NOMO-1 treated with DMSO at 0.1 percent for 48 hours (cell line): ENCODE results near the gene ZIM2.

Experiments
- DNase-seq: peaks from one replicate; lab custom pipeline; 2025; ENCODE audit not compliant: unreplicated experiment; lab: John Stamatoyannopoulos, UW

The ZIM2 gene

DNA sequence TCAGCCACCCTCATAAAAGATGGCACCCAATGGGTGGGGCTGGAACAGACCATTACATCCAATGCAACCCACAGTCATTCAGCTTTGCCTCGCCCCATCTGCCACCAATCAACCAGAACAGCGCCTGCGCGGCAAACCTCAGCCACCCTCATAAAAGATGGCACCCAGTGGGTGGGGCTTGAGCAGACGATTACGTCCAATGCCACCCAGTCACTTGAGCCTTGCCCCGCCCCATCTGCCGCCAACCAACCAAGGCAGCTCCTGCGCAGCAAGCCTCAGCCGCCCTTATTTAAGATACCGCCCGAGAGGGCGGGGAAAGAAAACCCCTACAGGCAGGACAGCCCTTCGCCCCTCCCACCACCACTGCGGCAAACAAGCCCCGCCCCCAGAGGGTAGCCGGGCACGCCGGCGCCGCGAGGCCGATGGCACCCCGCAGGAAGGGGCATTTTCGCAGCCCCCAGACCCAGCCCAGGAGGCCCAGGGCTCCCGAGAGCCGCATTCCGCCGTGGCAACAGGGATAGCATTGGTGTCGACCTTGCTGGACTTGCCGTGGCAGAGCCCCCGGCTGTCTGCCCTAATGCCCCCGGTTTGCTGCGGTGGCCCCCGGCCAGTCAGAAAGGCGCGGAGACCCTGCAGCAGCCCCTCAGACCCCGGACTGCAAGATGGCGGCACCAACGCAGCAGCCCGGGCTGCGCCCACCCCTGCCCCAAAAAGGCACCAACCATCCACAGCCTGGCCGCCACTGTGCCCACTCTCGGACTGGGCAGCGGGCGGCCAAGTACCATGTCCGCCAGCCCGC lies 675 bp downstream of the ZIM2 start:
- no peak for DNase-seq

DNA sequence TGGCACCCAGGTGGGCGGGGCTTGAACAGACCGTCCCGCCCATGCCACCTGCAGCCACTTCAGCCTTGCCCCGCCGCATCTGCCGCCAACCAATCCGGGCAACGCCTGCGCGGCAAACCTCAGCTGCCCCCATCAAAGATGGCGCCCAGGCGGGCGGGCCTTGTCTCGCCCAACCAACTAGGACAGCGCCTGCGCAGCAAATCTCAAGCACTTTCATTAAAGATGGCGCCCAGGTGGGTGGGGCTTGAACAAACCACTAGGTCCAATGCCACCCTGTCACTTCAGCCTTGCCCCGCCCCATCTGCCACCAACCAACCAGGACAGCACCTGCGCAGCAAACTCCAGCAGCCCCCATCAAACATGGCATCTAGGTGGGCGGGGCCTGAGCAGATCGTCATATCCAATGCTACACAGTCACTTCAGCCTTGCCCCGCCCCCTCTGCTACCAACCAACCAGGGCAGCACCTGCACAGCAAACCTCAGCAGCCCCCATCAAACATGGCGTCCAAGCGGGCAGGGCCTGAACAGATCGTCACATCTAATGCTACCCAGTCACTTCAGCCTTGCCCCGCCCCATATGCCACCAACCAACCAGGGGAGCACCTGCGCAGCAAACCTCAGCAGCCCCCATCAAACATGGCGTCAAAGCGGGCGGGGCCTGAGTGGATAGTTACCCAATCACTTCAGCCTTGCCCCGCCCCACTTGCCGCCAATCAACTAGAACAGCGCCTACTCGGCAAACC lies 1.4 kb downstream of the ZIM2 start:
- no peak for DNase-seq

DNA sequence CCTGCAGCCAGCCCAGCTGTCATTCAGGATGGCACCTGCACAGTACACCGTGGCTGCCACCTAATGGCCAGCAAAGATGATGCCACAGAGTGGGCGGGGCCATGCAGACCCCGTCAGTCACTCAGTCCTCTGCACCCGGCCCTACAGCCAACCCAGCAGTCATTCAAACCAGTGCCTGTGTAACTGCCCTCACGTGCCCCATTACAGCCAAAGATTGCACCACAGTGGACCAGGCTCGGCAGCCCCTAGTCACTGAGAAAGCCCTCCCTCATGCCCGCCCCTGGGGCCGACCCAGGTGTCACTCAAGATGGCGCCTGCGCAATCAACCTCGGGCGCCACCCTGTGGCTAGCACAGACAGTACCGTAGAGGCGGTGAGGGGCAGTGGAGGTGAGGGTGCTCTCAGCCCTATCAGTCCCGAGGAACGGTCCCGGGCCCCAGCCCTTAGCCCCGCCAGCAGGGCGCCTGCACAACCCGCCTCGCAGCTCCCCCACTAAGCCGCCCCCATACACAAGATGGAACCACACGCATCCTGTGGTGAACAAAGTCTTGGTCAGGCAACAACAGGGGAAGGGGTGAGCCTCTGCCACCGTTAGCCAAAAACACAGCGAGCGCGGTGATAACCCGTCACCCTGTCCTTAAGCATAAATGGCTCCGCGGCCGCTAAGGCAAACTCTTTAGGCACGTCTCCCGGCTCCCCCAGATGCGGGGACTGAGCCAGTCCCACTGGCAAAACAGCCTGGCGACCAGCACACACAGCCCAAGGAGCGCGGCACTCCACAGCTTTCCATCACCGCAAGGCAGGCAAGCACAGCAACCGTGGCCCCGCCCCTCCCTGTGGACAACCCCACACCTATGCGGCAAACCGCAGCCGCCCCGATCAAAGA lies 2.3 kb downstream of the ZIM2 start:
- DNase-seq, result no peak

DNA sequence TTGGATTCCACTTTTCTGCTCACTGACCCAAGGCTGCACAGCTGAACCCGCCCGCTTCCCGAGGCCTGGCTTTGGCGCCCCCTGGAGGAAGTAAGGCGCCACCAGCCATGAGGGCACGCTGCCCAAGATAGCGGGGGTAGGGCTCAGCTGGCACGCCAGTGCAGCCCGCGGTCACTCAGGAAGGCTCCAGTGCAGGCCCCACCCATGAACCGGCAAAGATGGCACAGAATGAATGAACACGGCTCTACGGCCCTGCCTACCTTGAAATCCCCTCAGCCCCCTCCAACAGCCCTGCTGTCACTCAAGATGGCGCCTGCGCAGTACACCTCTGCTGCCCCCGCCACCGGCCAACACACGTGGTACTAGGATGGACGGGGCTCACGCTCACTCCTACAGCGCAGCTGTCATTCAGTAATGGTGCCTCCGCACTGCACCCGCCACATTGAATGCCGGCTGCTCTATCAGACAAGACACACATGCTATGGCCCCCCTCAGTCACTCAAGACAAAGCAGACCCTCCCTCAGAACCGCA lies 3.0 kb downstream of the ZIM2 start:
- DNase-seq, result no peak

DNA sequence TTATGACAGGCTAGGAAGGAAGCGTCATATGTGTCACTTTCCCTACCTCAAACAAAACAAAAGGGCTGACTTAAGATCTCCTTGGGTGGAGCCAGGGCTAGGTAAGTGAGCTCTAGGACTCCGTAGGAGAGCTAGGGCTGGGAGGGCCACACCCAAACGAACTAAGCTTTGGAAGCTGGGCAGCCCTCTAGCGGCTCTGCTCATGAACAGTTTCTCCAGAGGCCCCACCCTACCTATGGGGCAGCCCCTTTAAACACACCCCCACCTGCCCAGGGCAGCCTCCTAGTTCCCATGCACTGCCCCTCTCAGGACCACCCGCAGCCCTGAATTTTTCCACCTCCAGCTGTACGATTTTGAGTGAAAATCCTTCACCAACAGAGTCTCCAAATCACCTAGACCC lies 3.5 kb downstream of the ZIM2 start:
- no peak for DNase-seq

DNA sequence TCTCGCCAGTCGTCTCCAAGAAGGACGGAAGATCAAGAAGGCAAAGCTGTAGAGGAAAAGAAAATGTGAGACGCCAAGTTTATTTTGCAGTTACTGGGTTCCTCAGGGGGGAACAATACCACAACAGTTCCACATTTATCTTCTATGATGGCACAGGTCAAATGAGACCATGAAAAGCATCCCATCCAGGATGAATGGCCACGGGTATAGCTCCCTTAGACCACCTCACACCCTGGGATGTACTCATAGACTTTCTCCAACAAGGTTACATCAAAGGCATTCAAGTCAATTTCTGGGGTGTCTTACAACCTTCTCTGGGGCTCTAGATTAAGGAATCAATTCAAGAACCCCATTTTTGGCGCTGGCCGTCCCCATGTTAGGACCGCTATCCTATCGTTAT lies 4.5 kb downstream of the ZIM2 start:
- no peak for DNase-seq

DNA sequence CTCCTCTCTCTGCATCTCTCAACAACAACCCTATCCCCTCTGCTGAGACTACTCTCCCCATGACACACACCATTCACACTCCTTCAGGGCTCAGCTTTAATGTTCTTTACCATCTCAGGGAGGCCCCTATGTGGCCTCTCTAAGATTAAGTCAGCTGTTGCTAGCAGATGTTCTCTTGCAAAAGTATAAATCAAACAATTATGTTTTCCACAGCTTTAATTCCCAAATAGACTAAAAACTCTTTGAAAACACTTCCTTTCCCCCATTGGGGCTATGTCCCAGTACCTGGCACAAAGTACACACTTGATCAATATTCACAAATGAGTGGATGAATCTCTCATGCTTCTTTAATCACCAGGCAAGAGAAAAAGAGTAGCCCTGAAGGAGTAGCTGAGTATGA lies 5.1 kb downstream of the ZIM2 start:
- no peak for DNase-seq

DNA sequence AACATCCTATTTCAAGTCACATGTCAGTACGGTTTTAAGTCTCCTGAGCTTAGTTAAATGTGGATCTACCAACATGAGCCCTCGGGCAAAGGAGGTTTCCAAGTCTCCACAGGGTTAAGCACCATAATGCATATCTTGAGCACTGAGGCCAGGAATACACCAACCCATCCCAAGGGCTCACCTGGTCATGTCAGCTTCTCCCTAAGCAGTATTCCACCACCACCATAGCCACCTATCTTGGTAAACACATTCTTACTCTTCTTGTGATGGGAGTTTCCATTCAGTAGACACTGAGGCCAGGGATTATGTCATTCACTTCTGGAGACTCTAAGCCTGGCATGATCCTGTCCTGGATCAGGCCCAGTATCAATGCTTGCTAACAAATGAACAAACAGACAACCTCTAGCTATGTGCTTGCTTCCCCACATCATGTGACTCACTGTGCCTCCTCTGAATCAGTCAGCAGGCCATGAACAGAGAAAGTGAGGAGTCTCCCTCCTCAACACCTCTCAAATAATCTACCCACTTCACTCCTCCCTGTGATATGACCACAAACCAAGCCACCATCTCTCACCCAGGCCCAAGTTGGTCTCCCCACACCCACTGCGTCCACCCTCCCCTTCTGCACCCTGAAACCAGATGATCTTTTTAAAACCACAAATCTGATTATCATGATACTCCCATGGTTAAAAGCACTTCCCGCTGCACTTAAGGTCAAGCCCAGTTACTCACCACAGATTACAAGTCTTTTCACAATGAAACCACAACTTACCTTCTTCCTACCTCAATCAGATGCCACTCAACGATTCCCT lies 5.8 kb downstream of the ZIM2 start:
- DNase-seq, result no peak

DNA sequence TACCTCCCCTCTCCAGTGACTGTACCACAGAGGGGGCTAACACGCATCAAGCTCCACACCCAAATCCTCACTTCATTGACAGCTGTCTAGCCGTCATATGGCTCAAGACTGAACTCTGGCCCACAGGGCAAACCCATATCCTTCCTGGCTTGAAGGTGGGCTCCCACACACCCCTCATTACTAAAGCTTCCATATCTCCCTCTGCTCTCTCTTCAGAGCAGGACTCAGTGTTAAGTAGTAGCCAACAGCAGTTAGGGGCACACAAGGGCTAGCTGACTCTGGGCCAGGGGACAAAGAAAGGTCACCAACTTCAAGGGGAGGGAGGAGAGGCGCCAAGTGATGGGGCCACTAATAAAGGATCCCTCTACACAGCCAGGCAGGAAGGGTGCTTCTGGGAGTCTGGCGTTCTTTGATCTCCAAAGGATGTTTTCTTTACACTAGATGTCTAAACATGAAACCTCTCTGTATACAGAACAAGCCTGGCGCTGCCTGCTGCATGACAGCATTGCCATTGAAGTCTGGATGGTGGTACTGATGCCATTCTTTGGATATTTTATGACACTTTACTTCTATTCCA lies 8.1 kb downstream of the ZIM2 start:
- DNase-seq, result no peak

DNA sequence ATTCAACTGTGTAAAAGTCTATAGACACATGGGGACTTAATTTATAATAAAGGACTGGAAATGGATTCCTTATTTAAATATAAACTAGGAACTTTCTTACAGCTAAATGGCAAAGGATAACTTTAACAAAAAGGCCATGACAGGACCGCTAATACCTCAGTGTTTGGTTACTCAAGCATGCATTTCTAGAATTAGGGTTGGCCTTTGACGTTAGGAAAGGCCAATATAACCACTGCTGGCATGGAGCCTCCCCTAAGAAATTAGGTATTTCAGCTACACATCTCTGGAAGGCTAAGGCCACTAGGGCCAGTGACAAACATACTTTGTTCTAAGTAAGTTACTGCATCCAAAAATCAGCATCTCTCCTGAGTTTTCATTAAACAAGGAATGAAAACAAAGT lies 9.3 kb downstream of the ZIM2 start:
- no peak for DNase-seq

DNA sequence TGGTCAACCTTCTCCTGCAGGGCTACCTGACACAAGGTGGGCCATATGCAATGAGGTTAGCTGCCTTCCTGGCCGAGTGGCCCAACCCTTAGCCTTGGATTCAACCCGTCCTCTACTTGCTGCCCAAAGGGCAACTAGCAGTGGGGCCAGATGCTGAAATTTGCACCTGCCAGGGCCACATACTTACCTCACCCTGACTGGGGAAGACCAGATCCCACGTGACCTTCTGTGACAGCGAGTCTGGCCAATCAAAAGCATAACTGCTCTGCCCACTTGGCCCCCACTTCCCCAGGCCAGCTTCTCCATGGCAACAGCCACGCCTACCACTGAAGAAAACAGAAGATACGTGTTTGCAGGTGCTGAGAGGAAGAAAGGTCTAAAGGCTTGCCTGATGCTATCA lies 10.9 kb downstream of the ZIM2 start:
- no peak for DNase-seq

DNA sequence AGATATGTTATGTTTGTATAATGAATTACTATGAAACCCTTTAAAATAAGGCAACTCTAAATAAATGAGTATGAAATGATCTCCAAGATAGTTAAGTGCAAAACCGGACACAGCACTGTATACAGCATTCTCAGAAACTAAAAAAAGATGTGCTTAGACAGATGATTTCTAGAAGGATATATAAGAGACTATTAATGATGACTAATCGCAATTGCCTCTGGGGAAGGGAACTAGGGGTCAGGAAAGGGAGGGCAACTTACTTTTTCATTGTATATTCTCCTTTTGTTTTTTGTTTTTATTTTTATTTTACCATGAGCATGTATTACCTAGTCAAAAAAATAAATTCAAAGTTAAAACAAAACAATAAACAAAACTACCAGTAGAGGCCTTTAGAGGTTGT lies 12.8 kb downstream of the ZIM2 start:
- DNase-seq, result no peak

DNA sequence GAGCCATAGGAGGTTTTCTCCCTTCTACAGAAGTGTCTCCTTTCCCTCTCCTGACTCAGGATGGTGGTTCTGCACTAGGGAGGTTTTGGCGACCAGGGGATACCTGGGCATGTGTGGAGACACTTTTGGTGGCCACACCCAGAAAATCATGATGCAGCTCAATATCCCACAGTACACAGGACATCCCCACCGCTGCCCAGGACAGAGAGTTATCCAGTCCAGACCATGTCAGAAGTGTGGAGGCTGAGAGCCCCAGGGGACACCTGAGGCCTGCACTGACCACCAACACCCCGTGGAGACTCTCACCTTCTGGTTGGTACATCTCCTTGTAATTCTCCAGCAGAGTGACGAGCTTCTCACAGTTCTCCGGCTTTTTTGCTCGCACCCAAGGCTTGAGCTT lies 16.6 kb downstream of the ZIM2 start:
- no peak for DNase-seq

DNA sequence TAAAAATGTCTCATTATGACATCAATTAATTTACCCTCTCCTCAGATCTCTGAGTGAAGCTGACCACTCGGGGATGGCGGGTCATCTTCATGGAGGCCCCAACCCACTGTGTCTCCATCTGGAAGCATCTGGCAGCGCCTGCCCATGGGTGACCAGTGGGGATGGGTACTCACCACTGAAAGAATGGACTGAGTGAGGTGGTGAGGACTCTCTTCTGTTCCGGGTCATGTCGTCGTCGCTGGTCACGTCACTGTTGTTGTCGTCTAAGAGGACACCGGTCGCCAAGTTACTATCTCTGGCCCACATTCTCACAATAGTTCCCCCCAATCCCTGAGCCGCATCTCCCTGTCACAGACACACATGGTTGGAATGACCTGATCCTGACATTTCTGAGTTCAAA lies 17.1 kb downstream of the ZIM2 start:
- no peak for DNase-seq

DNA sequence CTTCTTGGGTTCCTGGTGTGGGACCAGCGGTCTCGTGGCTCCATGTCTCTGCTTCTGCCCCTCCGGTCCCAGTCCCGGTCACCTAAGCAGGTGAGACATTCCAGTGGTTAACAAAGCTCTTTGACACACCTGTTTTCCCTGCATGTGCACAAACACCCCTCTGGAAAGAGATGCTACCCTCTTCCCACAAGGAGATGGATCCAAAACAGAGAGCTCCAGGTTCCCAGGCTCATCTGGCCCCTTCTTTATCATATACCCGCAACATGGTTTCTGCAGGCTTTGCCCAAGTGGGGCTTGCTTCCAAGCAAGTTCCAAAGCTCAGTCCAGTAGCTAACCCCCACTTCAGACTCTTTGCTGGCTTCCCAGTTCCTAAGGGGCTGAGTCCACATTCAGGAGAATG lies 17.8 kb downstream of the ZIM2 start:
- no peak for DNase-seq

DNA sequence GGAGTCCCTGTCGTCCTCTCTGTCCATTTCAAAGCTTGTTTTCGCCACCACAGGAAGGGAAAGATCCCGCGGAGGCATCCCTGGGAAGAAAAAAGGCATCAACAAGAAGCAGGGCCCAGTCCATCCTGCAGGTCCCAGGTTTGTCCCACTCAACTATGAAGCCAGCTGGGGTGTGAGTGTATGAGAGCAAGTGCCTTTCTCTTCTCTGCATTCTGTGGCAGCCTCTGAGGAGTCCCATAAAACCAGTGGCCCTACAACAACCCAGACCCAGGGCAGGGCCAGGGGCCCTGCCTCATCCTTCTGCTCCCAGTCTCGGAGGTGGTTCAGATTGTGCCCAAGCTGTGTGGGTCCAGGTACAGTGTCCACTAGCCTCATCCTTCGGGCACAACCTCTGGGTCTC lies 18.9 kb downstream of the ZIM2 start:
- no peak for DNase-seq

DNA sequence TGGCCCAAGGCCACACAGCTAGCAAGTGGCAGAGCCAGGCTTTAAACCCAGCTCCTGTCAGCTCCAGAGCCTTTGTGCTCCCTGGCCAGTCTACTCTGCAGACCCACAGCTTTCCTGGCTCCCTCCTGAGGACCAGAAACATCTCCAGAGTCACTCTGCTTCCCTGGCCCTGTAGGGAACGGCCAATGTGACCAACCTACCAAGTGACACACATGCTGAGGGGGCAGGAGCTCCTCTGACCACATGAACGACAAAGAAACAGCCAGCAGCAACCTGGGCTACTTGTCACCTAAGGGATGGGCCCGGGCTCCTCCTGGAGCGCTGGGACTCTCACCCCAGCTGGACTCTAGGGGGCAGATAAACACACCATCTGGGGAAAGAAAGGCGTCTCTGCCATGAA lies 19.3 kb downstream of the ZIM2 start:
- DNase-seq, result no peak

DNA sequence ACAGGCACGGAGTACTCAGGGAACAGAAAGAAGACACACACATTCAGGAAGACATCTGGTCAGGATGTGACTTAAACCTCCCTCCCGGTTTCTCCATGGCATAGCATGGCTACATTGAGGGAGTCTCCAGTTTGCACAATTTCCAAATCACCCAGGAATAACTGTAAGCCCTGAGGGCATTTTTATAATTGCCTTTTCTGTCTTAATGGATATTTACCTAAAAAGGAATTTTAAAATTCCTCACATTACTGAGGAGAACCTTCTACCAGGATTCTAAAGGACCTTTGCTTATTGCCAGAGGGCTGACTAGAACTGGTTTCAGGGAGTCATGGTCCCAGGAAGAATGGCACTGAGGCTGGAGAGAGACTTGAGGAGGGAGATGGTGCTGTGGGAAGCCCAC lies 21.4 kb downstream of the ZIM2 start:
- DNase-seq, result no peak

DNA sequence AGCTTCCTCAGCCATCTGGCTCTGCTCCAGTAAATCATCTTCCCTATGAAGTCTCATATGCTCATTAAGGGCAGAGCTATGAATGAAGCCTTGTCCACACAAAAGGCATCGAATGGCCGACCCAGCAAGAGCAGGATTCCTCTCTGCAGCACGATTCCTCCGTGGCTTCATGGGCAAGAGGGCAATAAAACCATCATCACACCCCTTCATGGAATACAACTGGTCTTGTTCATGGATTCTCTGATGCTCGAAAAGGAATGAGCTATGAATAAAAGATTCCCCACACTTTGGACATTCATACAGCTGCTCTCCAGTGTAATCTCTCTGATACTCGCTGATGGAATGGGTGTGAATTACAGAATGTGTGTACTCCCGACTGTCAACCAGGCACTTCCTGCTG lies 25.9 kb downstream of the ZIM2 start:
- no peak for DNase-seq

DNA sequence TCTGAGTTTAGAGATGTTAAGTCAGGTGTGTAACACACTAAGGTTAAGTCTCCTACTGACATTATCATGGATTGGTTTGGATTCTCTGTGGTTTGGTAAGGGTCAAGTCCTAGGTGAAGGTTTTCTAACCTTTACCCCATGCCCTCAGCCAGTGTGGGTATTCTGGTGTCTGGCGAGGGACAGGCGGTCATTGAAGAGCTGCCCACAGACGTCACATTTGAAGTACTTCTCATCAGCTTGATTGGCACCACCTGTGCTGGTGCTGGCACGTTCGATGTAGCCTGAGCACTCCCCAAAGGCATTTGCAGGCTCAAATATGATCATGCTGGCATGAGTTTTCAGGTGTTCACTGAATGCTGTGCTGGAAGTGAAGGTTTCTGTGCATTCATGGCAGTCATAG lies 27.0 kb downstream of the ZIM2 start:
- DNase-seq, result no peak
